Lower lobe of right lung (tissue), 2 donors: ENCODE data around the gene ZNF619. TPM values are rescaled to one million over a fixed set of nuclear protein-coding genes. Genes with fewer than 3 reads are reported as not detected.

Source experiments
- ATAC-seq, 2 donors: fragments of 200-7000 bp; cut with Tn5 transposase; one replicate each; pipeline ENCODE4 v1.9.1; 2020 to 2022; ENCODE audit warnings: mild to moderate bottlenecking in 2 of 2, moderate library complexity in 2 of 2
- DNase-seq: peaks from one replicate; pipeline ENCODE4 v3.0.0-alpha.2; 2020
- H3K27ac ChIP-seq: fragments of 200-600 bp; one replicate; pipeline ENCODE4 v1.8.0; 2022
- H3K27me3 ChIP-seq: fragments of 200-600 bp; one replicate; pipeline ENCODE4 v1.8.0; 2022; ENCODE audit warnings: low read depth
- H3K36me3 ChIP-seq: fragments of 200-600 bp; one replicate; pipeline ENCODE4 v1.8.0; 2022; ENCODE audit warnings: mild to moderate bottlenecking
- H3K4me1 ChIP-seq: fragments of 200-600 bp; one replicate; pipeline ENCODE4 v1.8.0; 2022
- H3K4me3 ChIP-seq: fragments of 200-600 bp; one replicate; pipeline ENCODE4 v1.8.0; 2022; ENCODE audit warnings: mild to moderate bottlenecking
- H3K9me3 ChIP-seq: fragments of 200-600 bp; one replicate; pipeline ENCODE4 v1.8.0; 2022
- intact Hi-C: fragments of 100-400 bp; cut with DNase I; formaldehyde crosslinking; loops from one replicate; pipeline ENCODE4 v1.11.0; 2022
- total RNA-seq: library from RNA; stranded (reverse); fragmentation: NEBNext Ultra II Directional; extraction: Animal tissue kit (Norgen Biotek cat#: 25700); gene quantifications from one replicate; pipeline ENCODE4 v1.2.1, GENCODE V29; 2021
- TF ChIP-seq, protein P1 (sequence below): fragments of 200-600 bp; IDR thresholded peaks from one replicate; pipeline ENCODE4 v1.8.0; 2022; ENCODE audit warnings: antibody characterized with exemption, mild to moderate bottlenecking
- donor health status: DM: no; HTN: yes; CAD: no; lungs with severe emphysema.

The ZNF619 gene
- total RNA-seq, 1 donor from 2014 or later: 8.6 TPM

DNA sequence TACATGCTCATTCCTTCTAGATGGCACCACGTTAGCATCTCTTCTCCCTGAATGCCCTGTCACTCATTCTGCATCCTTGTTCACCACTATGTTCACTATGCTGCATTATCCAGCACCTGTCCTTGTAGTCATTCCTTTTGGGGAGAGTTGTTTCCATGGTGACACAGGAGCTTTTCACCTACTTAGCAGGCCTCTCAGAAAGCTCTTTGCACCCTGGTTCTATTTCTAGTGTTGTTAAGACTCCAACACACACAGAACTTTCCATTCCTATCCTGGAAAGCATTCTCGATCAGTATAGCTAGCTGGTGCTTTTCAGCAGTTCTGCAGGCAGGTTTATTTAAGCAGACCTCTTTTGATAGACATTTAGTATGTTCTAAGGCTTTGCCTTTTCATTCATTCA lies 26.5 kb upstream of the ZNF619 start:
- intact Hi-C loops: no loop called here
- no peak overlapping the region for H3K27ac ChIP-seq
- TF ChIP-seq, protein P1, sequence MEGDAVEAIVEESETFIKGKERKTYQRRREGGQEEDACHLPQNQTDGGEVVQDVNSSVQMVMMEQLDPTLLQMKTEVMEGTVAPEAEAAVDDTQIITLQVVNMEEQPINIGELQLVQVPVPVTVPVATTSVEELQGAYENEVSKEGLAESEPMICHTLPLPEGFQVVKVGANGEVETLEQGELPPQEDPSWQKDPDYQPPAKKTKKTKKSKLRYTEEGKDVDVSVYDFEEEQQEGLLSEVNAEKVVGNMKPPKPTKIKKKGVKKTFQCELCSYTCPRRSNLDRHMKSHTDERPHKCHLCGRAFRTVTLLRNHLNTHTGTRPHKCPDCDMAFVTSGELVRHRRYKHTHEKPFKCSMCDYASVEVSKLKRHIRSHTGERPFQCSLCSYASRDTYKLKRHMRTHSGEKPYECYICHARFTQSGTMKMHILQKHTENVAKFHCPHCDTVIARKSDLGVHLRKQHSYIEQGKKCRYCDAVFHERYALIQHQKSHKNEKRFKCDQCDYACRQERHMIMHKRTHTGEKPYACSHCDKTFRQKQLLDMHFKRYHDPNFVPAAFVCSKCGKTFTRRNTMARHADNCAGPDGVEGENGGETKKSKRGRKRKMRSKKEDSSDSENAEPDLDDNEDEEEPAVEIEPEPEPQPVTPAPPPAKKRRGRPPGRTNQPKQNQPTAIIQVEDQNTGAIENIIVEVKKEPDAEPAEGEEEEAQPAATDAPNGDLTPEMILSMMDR: no peak
- ATAC-seq: no peak
- no peaks in the 10 kb centered on the region for H3K9me3 ChIP-seq
- no peak overlapping the region for H3K4me3 ChIP-seq
- H3K4me1 ChIP-seq: peaks cover 19% of the 10 kb centered on the region
- no peak for DNase-seq
- H3K27me3 ChIP-seq: no peaks in the 10 kb centered on the region
- H3K36me3 ChIP-seq: peaks cover 18% of the 10 kb centered on the region

DNA sequence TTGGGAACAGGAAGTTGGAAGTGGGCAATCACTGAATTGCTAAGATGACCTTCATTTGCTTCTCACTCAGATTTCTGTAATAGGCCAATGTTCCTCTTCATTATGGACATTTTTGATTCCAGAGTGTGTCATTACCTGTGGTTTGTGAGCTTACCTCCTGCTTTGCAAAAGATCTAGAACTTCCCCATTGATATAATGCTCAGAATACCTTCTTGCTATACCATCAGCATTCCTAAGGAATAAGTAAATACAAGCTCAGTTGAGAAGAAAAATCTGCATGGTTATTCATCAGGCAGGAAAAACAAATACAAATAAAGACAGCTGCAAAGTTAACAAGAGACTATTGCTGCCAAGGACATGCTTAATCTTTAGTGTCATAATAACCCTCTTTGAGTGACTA lies 25.4 kb upstream of the ZNF619 start:
- Histone ChIP-seq H3K27ac (no peak overlapping the region), H3K36me3 (peaks cover 8% of the 10 kb centered on the region), H3K27me3 (no peaks in the 10 kb centered on the region), H3K9me3 (no peaks in the 10 kb centered on the region), H3K4me3 (no peak overlapping the region), H3K4me1 (peaks cover 23% of the 10 kb centered on the region)
- TF ChIP-seq, protein P1: no peak
- no peak for ATAC-seq
- intact Hi-C loops: no loop called here
- no peak for DNase-seq

DNA sequence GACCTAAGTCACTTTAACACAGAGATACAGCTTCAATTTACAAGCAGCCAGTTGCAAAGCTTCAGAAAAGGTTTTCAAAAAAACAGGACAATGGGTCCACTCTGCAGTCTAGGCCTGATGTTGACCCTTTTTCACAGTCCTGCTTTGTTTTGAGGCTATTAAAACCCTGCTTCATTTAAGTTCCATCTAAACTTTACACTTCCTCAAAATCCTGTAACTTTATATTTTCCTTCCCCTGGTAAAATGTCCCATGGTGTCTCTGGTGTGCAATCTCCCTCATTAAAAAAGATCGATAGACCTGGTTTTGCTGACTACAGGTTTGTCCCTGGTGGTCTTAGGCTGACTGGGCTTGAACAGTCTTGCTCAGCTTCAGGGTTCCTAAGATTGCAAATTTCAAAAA lies 24.9 kb upstream of the ZNF619 start:
- intact Hi-C loops: no loop called here
- H3K36me3 ChIP-seq: peaks cover 8% of the 10 kb centered on the region
- H3K9me3 ChIP-seq: no peaks in the 10 kb centered on the region
- TF ChIP-seq, protein P1: no peak
- peak overlapping the region; percentile 96 for H3K27ac ChIP-seq
- H3K27me3 ChIP-seq: no peaks in the 10 kb centered on the region
- peaks cover 24% of the 10 kb centered on the region for H3K4me1 ChIP-seq
- no peak for ATAC-seq
- H3K4me3 ChIP-seq: peak overlapping the region; percentile 73
- DNase-seq: no peak

DNA sequence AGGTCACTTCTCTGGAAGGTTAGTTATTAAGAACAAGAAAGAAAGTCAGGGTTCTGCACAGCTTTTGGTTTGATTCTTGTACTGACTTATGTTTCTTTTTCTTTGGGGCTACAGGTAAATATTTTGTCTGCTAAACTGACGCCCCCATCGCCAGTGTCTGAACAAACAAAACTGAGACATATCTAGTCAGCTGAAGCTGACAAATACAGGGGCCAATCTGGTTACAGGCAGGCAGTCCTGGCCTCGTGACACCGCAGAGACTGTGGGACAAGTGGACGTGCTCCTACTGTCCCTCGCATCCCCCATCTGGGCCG lies 24.4 kb upstream of the ZNF619 start:
- Histone ChIP-seq H3K27ac (peak overlapping the region; percentile 96), H3K36me3 (peaks cover 8% of the 10 kb centered on the region), H3K27me3 (no peaks in the 10 kb centered on the region), H3K4me1 (peaks cover 24% of the 10 kb centered on the region), H3K4me3 (peak overlapping the region; percentile 73), H3K9me3 (no peaks in the 10 kb centered on the region)
- no peak for ATAC-seq
- DNase-seq: no peak
- TF ChIP-seq, protein P1: no peak
- intact Hi-C loops: no loop called here

DNA sequence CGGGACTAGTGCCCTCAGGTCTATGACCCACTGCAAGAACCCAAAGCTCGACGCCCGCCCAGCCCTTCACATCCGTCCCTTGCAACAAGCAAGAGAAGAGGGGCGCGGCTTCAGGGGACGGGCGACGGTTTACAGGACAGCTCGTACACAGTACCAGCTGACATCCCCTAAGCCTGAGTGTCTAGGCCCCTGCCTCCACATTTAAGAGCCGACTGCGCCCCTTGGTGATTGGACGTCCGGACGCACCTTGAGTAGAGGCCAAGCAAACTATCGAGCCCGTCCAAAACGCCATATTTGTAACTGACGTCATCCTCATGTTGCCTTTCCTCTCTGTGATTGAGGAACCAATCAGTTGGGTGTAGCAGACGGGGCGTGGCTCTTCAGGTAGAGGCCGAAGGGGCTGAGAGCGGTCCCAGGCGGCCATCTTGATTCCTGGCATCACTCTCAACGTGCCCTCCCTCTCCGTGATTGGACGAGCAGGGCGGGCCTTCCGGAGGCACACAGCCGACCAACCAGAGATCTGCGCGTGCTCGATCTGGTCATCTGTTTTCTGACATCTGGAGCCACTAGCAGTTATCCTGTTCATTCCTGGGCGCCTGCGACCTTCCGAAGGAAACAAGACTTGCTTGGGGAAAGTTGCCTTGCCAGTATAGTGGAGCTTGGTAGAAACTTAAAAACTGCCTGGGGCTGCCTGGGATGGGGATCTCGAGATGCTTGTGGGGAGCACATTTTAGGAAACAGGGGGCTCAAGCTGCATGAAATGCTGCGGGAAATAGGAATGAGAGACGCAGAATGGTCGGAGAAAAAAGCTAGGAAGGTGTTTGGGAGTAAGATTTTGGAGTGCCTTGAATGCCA lies 23.8 kb upstream of the ZNF619 start:
- peaks cover 29% of the 10 kb centered on the region for H3K4me1 ChIP-seq
- H3K36me3 ChIP-seq: peaks cover 8% of the 10 kb centered on the region
- H3K9me3 ChIP-seq: no peaks in the 10 kb centered on the region
- H3K27me3 ChIP-seq: no peaks in the 10 kb centered on the region
- TF ChIP-seq, protein P1: no peak
- intact Hi-C loops: no loop called here
- ATAC-seq (peak; percentile 97 to 98), DNase-seq (peak; percentile 99)
- peak overlapping the region; percentile 73 for H3K4me3 ChIP-seq
- peak overlapping the region; percentile 96 for H3K27ac ChIP-seq
